ENCODE data around the gene ERBB2. TPM values are rescaled to one million over a fixed set of nuclear protein-coding genes. Genes with fewer than 3 reads are reported as not detected.

ERBB2 gene
- total and polyA plus RNA-seq, 2 of the 13 experiments (the other 11 are each of a cell fraction or from before 2014, with no cell fraction given): 57.7 to 64.1 TPM

DNA sequence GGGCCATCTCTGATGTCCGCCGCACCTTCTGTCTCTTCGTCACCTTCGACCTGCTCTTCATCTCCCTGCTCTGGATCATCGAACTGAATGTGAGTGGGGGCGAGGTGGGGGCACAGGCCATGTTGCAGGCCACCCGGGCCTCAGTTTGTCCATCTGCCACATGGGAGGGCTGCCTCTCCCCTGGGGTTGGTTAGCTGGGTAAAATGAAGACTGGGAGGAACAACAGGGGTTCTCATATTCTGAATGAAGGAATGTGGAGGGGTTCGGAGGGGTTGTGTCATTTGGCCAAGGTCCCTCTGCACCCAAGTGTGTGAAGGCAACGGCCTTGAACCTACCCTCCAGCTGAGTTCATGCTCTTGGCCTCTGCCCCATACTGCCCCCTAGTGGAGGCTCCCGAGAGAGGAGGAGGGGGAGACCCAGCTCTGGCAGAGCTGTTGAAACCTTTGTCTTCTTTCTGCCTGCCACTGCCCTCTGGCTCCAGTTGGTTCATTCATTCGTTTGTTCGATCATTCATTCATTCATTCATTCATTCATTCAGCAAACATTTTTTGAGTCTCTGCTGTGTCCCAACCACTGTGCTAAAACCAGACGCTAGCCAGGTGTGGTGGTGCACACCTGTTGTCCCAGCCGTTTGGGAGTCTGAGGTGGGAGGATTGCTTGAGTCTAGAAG lies 46.1 kb upstream of the ERBB2 start (continued):
- no peak for TF ChIP-seq ZNF660 (CRISPR knock-in tag; IDR thresholded peaks at IDR 0.05; ENCODE audit: borderline replicate concordance, low read depth)
- no peak for TF ChIP-seq ZNF124 (CRISPR knock-in tag; IDR thresholded peaks at IDR 0.05)
- TF ChIP-seq KMT2A (CRISPR knock-in tag; IDR thresholded peaks at IDR 0.05): no peak
- no peak for TF ChIP-seq MIXL1 (CRISPR knock-in tag; IDR thresholded peaks at IDR 0.05)
- TF ChIP-seq, protein P1, sequence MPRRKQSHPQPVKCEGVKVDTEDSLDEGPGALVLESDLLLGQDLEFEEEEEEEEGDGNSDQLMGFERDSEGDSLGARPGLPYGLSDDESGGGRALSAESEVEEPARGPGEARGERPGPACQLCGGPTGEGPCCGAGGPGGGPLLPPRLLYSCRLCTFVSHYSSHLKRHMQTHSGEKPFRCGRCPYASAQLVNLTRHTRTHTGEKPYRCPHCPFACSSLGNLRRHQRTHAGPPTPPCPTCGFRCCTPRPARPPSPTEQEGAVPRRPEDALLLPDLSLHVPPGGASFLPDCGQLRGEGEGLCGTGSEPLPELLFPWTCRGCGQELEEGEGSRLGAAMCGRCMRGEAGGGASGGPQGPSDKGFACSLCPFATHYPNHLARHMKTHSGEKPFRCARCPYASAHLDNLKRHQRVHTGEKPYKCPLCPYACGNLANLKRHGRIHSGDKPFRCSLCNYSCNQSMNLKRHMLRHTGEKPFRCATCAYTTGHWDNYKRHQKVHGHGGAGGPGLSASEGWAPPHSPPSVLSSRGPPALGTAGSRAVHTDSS (CRISPR knock-in tag; conservative IDR thresholded peaks at IDR 0.05): no peak
- TF ChIP-seq FOXK1 (CRISPR knock-in tag; IDR thresholded peaks at IDR 0.05; ENCODE audit: borderline replicate concordance, low read depth): no peak
- TF ChIP-seq, protein P2, sequence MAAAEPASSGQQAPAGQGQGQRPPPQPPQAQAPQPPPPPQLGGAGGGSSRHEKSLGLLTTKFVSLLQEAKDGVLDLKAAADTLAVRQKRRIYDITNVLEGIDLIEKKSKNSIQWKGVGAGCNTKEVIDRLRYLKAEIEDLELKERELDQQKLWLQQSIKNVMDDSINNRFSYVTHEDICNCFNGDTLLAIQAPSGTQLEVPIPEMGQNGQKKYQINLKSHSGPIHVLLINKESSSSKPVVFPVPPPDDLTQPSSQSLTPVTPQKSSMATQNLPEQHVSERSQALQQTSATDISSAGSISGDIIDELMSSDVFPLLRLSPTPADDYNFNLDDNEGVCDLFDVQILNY (CRISPR knock-in tag; conservative IDR thresholded peaks at IDR 0.05): no peak
- no peak for TF ChIP-seq ZNF30 (CRISPR knock-in tag; IDR thresholded peaks at IDR 0.05)
- no peak for TF ChIP-seq ZNF567 (CRISPR knock-in tag; IDR thresholded peaks at IDR 0.05; ENCODE audit: borderline replicate concordance)
- TF ChIP-seq TCF7L2 (IDR thresholded peaks at IDR 0.05; ENCODE audit: low read depth, low read length): no peak
- TF ChIP-seq, protein P3, sequence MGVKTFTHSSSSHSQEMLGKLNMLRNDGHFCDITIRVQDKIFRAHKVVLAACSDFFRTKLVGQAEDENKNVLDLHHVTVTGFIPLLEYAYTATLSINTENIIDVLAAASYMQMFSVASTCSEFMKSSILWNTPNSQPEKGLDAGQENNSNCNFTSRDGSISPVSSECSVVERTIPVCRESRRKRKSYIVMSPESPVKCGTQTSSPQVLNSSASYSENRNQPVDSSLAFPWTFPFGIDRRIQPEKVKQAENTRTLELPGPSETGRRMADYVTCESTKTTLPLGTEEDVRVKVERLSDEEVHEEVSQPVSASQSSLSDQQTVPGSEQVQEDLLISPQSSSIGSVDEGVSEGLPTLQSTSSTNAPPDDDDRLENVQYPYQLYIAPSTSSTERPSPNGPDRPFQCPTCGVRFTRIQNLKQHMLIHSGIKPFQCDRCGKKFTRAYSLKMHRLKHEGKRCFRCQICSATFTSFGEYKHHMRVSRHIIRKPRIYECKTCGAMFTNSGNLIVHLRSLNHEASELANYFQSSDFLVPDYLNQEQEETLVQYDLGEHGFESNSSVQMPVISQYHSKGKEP (CRISPR knock-in tag; IDR thresholded peaks at IDR 0.05): no peak
- no peak for TF ChIP-seq SCMH1 (CRISPR knock-in tag; IDR thresholded peaks at IDR 0.05; ENCODE audit: borderline replicate concordance)
- TF ChIP-seq RXRB (CRISPR knock-in tag; IDR thresholded peaks at IDR 0.05; ENCODE audit: borderline replicate concordance): peak; percentile 93
- no peak for TF ChIP-seq MED13 (CRISPR knock-in tag; IDR thresholded peaks at IDR 0.05)
- TF ChIP-seq, protein P4, sequence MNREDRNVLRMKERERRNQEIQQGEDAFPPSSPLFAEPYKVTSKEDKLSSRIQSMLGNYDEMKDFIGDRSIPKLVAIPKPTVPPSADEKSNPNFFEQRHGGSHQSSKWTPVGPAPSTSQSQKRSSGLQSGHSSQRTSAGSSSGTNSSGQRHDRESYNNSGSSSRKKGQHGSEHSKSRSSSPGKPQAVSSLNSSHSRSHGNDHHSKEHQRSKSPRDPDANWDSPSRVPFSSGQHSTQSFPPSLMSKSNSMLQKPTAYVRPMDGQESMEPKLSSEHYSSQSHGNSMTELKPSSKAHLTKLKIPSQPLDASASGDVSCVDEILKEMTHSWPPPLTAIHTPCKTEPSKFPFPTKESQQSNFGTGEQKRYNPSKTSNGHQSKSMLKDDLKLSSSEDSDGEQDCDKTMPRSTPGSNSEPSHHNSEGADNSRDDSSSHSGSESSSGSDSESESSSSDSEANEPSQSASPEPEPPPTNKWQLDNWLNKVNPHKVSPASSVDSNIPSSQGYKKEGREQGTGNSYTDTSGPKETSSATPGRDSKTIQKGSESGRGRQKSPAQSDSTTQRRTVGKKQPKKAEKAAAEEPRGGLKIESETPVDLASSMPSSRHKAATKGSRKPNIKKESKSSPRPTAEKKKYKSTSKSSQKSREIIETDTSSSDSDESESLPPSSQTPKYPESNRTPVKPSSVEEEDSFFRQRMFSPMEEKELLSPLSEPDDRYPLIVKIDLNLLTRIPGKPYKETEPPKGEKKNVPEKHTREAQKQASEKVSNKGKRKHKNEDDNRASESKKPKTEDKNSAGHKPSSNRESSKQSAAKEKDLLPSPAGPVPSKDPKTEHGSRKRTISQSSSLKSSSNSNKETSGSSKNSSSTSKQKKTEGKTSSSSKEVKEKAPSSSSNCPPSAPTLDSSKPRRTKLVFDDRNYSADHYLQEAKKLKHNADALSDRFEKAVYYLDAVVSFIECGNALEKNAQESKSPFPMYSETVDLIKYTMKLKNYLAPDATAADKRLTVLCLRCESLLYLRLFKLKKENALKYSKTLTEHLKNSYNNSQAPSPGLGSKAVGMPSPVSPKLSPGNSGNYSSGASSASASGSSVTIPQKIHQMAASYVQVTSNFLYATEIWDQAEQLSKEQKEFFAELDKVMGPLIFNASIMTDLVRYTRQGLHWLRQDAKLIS (CRISPR knock-in tag; IDR thresholded peaks at IDR 0.05): no peak
- TF ChIP-seq HNRNPUL1 (IDR thresholded peaks at IDR 0.05; ENCODE audit: low read depth, low read length): no peak
- TF ChIP-seq SMARCE1 (IDR thresholded peaks at IDR 0.05; ENCODE audit: borderline replicate concordance): no peak
- no peak for TF ChIP-seq FOXP1 (IDR thresholded peaks at IDR 0.05)
- TF ChIP-seq FOXP1 (CRISPR knock-in tag; IDR thresholded peaks at IDR 0.05): no peak
- no peak for TF ChIP-seq RFXANK (CRISPR knock-in tag; IDR thresholded peaks at IDR 0.05)
- TF ChIP-seq ZNF746 (CRISPR knock-in tag; IDR thresholded peaks at IDR 0.05): no peak
- no peak for TF ChIP-seq HNRNPL (IDR thresholded peaks at IDR 0.05; ENCODE audit: low read depth, low read length)
- TF ChIP-seq, protein P5, sequence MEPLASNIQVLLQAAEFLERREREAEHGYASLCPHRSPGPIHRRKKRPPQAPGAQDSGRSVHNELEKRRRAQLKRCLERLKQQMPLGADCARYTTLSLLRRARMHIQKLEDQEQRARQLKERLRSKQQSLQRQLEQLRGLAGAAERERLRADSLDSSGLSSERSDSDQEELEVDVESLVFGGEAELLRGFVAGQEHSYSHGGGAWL (CRISPR knock-in tag; IDR thresholded peaks at IDR 0.05): no peak
- no peak for TF ChIP-seq ZNF577 (CRISPR knock-in tag; IDR thresholded peaks at IDR 0.05; ENCODE audit: borderline replicate concordance, low read depth)
- TF ChIP-seq PTBP1 (IDR thresholded peaks at IDR 0.05; ENCODE audit: low read depth, low read length, poor library complexity, severe bottlenecking): no peak
